ENCODE data around the gene PKDREJ.

GRCh38 chr22:46250783-46251125 lies 12.4 kb downstream of the PKDREJ start:
- no peak for TF ChIP-seq CTCF (IDR thresholded peaks at IDR 0.05)
- TF ChIP-seq ZFX (IDR thresholded peaks at IDR 0.05; ENCODE audit: borderline replicate concordance): no peak

Measured in 22Rv1 (cell line).